A549 (cell line): Measurements from ENCODE around the gene GPX6.

ENCODE experiments used
- FOSB ChIP-seq: fragments of 250-450 bp; sonication (Bioruptor Pico); IDR thresholded peaks from 2 replicates; pipeline ENCODE4 v1.5.0; 2020; ENCODE audit warnings: mild to moderate bottlenecking, moderate library complexity
- KDM1A ChIP-seq: fragments of 200-600 bp; sonication (generic); IDR thresholded peaks from 2 replicates; pipeline ENCODE4 v1.6.1; 2016; ENCODE audit warnings: low read depth, mild to moderate bottlenecking
- MAZ ChIP-seq: fragments of 150-350 bp; IDR thresholded peaks from 2 replicates; pipeline ENCODE4 v1.6.1; 2014; ENCODE audit warnings: antibody characterized with exemption, low read depth, low read length, borderline replicate concordance
- POLR2A ChIP-seq: IDR thresholded peaks from 2 replicates; pipeline ENCODE4 v1.6.1; 2012; ENCODE audit warnings: mild to moderate bottlenecking, low read length
- REST ChIP-seq: fragments of 200-600 bp; sonication (generic); IDR thresholded peaks from 2 replicates; pipeline ENCODE4 v1.6.1; 2016; ENCODE audit warnings: antibody characterized with exemption, mild to moderate bottlenecking, moderate library complexity
- TF ChIP-seq, protein P1 (sequence below): fragments of >200 bp; sonication (Bioruptor Twin); formaldehyde crosslinking; IDR thresholded peaks from 3 replicates; pipeline ENCODE4 v1.5.1; 2016

GRCh38 chr6:28478518-28478917 is 37.1 kb downstream of the GPX6 start:
- TF ChIP-seq FOSB (CRISPR knock-in tag) (no peak), MAZ (no peak), REST (no peak), KDM1A (no peak), POLR2A (no peak)
- TF ChIP-seq, protein P1, sequence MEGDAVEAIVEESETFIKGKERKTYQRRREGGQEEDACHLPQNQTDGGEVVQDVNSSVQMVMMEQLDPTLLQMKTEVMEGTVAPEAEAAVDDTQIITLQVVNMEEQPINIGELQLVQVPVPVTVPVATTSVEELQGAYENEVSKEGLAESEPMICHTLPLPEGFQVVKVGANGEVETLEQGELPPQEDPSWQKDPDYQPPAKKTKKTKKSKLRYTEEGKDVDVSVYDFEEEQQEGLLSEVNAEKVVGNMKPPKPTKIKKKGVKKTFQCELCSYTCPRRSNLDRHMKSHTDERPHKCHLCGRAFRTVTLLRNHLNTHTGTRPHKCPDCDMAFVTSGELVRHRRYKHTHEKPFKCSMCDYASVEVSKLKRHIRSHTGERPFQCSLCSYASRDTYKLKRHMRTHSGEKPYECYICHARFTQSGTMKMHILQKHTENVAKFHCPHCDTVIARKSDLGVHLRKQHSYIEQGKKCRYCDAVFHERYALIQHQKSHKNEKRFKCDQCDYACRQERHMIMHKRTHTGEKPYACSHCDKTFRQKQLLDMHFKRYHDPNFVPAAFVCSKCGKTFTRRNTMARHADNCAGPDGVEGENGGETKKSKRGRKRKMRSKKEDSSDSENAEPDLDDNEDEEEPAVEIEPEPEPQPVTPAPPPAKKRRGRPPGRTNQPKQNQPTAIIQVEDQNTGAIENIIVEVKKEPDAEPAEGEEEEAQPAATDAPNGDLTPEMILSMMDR, result no peak
